Tibial artery (tissue), 4 donors: ENCODE results near the gene SCFD2.

ENCODE experiments used
- DNase-seq, 2 donors: peaks; one replicate each; pipeline ENCODE4 v3.0.0-alpha.2; 2019
- H3K27ac ChIP-seq, 2 donors: fragments of 200-600 bp; sonication (generic) in 1 of 2; 1 replicate in 1 of 2; 2 replicates in 1 of 2; pipeline ENCODE4 v1.5.1; 2018 to 2019; ENCODE audit warnings: mild to moderate bottlenecking in 1 of 2
- H3K27me3 ChIP-seq, 2 donors: fragments of 200-600 bp; sonication (generic) in 1 of 2; one replicate each; pipeline versions ENCODE4 v1.5.1 to v1.6.0; 2016 to 2019
- H3K36me3 ChIP-seq, 3 donors: fragments of 200-600 bp; sonication (generic) in 2 of 3; one replicate each; pipeline ENCODE4 v1.5.1; 2016 to 2019; ENCODE audit warnings: mild to moderate bottlenecking in 2 of 3
- H3K4me1 ChIP-seq, 4 donors: fragments of 200-600 bp; sonication (generic) in 2 of 4; 1 replicate in 3 of 4; 2 replicates in 1 of 4; pipeline ENCODE4 v1.5.1; 2016 to 2019
- H3K4me3 ChIP-seq, 2 donors: fragments of 200-600 bp; sonication (generic) in 1 of 2; 1 replicate in 1 of 2; 2 replicates in 1 of 2; pipeline ENCODE4 v1.5.1; 2018 to 2019; ENCODE audit warnings: mild to moderate bottlenecking in 2 of 2
- H3K9me3 ChIP-seq, 3 donors: fragments of 200-600 bp; sonication (generic) in 1 of 3; one replicate each; pipeline ENCODE4 v1.5.1; 2016 to 2019
- intact Hi-C: fragments of 100-400 bp; cut with DNase I; formaldehyde crosslinking; loops from one replicate; pipeline ENCODE4 v1.15.0; 2023; ENCODE audit warnings: low total_unique reads
- TF ChIP-seq, protein P1 (sequence below), 2 experiments: fragments of 200-600 bp in 1 of 2; fragments of 450-650 bp in 1 of 2; IDR thresholded peaks; one replicate each; pipeline ENCODE4 v1.5.1; 2017 to 2019; ENCODE audit warnings: antibody characterized with exemption in 2 of 2, mild to moderate bottlenecking in 1 of 2, moderate library complexity in 1 of 2

Gene SCFD2

GRCh38 chr4:52976523-52977230, 389.2 kb downstream of the SCFD2 start:
- no peak for DNase-seq
- Histone ChIP-seq H3K9me3 (no peaks in the 10 kb centered on the region), H3K36me3 (no peaks in the 10 kb centered on the region), H3K27me3 (no peaks in the 10 kb centered on the region), H3K27ac (no peak overlapping the region), H3K4me3 (no peak overlapping the region), H3K4me1 (no peaks in the 10 kb centered on the region)
- intact Hi-C loops: no loop called here
- TF ChIP-seq, protein P1, sequence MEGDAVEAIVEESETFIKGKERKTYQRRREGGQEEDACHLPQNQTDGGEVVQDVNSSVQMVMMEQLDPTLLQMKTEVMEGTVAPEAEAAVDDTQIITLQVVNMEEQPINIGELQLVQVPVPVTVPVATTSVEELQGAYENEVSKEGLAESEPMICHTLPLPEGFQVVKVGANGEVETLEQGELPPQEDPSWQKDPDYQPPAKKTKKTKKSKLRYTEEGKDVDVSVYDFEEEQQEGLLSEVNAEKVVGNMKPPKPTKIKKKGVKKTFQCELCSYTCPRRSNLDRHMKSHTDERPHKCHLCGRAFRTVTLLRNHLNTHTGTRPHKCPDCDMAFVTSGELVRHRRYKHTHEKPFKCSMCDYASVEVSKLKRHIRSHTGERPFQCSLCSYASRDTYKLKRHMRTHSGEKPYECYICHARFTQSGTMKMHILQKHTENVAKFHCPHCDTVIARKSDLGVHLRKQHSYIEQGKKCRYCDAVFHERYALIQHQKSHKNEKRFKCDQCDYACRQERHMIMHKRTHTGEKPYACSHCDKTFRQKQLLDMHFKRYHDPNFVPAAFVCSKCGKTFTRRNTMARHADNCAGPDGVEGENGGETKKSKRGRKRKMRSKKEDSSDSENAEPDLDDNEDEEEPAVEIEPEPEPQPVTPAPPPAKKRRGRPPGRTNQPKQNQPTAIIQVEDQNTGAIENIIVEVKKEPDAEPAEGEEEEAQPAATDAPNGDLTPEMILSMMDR (IDR thresholded peaks at IDR 0.05): no peak

GRCh38 chr4:52968691-52969090, 397.2 kb downstream of the SCFD2 start:
- TF ChIP-seq, protein P1 (IDR thresholded peaks at IDR 0.05): no peak
- H3K4me3 ChIP-seq: no peak overlapping the region
- intact Hi-C loops: no loop called here
- no peak for DNase-seq
- no peaks in the 10 kb centered on the region for H3K27me3 ChIP-seq
- no peaks in the 10 kb centered on the region for H3K36me3 ChIP-seq
- no peaks in the 10 kb centered on the region for H3K4me1 ChIP-seq
- H3K9me3 ChIP-seq: peaks cover 0 to 10% (median 3%) of the 10 kb centered on the region in 3 donors
- H3K27ac ChIP-seq: no peak overlapping the region

DNA sequence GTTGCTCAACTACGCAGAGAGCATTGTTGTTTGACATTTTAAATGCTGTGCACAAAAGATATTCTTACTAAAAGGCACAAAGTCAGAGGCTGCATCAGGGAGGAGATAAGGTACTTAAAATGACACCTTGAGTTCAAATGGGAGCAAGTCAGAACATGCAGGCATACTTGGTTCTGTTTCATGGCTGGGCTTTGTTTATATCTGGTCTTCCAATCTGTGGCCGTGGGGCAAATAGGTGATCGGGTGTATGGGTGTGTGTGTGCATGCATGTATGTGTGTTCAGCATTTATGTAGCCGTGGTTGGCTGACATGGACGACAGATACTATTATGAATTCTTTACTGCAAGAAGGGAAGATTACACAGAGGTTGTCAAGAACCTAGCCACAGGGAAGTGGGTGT, 397.6 kb downstream of the SCFD2 start:
- TF ChIP-seq, protein P1 (IDR thresholded peaks at IDR 0.05): no peak
- no peak overlapping the region for H3K4me3 ChIP-seq
- H3K36me3 ChIP-seq: no peaks in the 10 kb centered on the region
- peaks cover 0 to 10% (median 3%) of the 10 kb centered on the region in 3 donors for H3K9me3 ChIP-seq
- intact Hi-C loops: no loop called here
- no peaks in the 10 kb centered on the region for H3K4me1 ChIP-seq
- H3K27ac ChIP-seq: no peak overlapping the region
- DNase-seq: no peak
- H3K27me3 ChIP-seq: no peaks in the 10 kb centered on the region

GRCh38 chr4:52966781-52967180, 399.1 kb downstream of the SCFD2 start:
- no peak for DNase-seq
- no peaks in the 10 kb centered on the region for H3K36me3 ChIP-seq
- H3K27me3 ChIP-seq: no peaks in the 10 kb centered on the region
- no peak overlapping the region for H3K27ac ChIP-seq
- TF ChIP-seq, protein P1 (IDR thresholded peaks at IDR 0.05): no peak
- intact Hi-C loops: no loop called here
- peaks cover 0 to 10% (median 3%) of the 10 kb centered on the region in 3 donors for H3K9me3 ChIP-seq
- no peaks in the 10 kb centered on the region for H3K4me1 ChIP-seq
- no peak overlapping the region for H3K4me3 ChIP-seq

- Histone ChIP-seq H3K9me3 (peaks cover 0 to 10% (median 3%) of the 10 kb centered on the region in 3 donors), H3K27me3 (no peaks in the 10 kb centered on the region), H3K4me3 (no peak overlapping the region), H3K36me3 (no peaks in the 10 kb centered on the region), H3K27ac (no peak overlapping the region), H3K4me1 (no peaks in the 10 kb centered on the region)
- intact Hi-C loops: no loop called here
- DNase-seq: no peak
- TF ChIP-seq, protein P1 (IDR thresholded peaks at IDR 0.05): no peak
Observed at GRCh38 chr4:52966172-52966571, 399.7 kb downstream of the SCFD2 start.
